ENCODE results near the gene CYP8B1.
A peak's percentile ranks its signal among the peaks of the same experiment; 100 is the strongest.
"Not testable (repeated sequence)": the region's sequence is repeated elsewhere in the genome, so short reads cannot be mapped to it uniquely, and the experiment has no call there.

The CYP8B1 gene

GRCh38 chr3:42886294-42886822 lies 10.7 kb upstream of the CYP8B1 start:
- no peak for FAIRE-seq
- DNase-seq (ENCODE audit: low spot score), result no peak

- FAIRE-seq, result no peak
Measured at GRCh38 chr3:42884324-42884723, 8.6 kb upstream of the CYP8B1 start.

DNA sequence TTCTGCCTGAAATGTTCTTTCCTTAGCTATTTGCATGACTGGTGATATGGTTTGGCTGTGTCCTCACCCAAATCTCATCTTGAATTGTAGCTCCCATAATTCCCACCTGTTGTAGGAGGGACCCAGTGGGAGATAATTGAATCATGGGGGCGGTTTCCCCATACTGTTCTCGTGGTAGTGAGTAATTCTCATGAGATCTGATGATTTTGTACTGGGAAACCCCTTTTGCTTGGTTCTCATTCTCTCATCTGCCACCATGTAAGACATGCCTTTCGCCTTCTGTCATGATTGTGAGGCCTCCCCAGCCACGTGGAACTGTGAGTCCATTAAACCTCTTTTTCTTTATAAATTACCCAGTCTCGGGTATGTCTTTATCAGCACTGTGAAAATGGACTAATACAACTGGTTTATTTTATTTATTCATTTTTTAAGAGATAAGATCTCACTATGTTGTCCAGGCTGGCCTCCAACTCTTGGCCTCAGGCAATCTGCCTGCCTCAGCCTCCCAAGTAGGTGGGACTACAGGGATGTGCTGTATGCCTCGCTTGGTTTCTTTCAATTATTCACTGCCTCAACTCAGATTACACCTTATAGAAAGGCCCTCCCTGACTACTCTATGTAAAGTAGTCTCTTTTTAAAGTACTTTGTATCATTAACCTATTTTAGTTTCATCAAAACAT lies 7.7 kb upstream of the CYP8B1 start:
- FAIRE-seq; DNase-seq (ENCODE audit: low spot score): not testable (repeated sequence)

More at GRCh38 chr3:42884324-42884723, 8.6 kb upstream of the CYP8B1 start:
- no peak for DNase-seq (ENCODE audit: low spot score)

- DNase-seq (ENCODE audit: low spot score), result peak; percentile 96
- FAIRE-seq, result peak; percentile 91
Measured at GRCh38 chr3:42880601-42881451, 5.1 kb upstream of the CYP8B1 start.

GRCh38 chr3:42880183-42880582 lies 4.5 kb upstream of the CYP8B1 start:
- FAIRE-seq (no peak), DNase-seq (ENCODE audit: low spot score) (no peak)

DNA sequence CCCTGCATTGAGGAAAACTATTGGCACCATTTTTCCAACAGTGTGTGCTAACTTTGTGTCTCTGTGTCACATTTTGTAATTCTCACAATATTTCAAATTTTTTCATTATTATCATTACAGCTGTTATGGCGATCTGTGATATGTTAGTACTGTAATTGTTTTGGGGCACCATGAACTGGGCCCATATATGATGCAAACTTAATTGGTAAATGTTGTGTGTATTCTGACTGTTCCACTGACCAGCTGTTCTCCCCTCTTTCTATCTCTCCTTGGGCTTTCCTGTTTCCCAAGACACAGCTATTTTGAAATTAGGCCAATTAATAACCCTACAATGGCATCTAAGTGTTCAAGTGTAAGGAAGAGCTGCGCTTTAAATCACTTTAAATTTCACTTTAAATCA lies 2.2 kb upstream of the CYP8B1 start:
- FAIRE-seq (peak; percentile 13), DNase-seq (ENCODE audit: low spot score) (no peak)

- no peak for DNase-seq (ENCODE audit: low spot score)
- no peak for FAIRE-seq
Measured at GRCh38 chr3:42876940-42877720, 1.5 kb upstream of the CYP8B1 start.

DNA sequence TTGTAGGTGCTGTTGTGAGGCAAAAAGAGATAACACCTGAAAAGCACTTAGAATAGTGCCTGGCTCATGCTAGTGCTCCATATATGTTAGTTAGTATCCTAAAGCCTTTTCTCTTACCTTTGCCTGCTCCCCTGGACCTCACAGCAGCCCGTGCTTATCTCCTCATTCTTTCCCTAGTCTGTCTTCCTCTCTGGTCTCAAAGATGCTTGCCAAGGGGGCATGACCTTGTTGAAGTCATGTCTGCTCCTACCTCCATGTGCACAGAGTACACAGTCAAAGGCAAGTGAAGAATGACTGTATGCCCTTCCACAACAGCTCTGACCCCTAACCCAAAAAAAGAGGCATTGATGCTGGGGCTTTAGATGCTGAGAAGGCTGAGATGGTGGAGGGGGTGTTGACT lies 722 bp upstream of the CYP8B1 start:
- no peak for FAIRE-seq

DNA sequence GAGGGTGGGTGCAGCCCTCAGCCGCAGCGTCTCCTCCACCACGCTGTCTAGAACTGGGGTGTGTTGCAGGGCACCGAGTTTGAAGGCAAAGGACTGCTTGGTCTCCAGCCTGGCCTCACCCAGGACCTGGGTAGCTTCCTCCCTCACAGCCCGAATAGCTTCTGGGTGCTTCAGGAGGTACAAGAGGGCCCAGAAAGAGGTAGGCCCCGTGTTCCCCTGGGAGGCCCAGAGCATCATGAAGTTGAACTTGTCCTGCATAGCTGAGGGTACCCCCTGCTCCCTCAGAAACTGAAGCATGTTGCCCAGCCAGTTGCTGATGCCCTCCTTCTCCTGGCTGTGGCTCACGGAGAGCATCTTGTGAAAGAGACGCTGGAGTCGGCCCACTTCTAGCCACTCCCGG lies 930 bp downstream of the CYP8B1 start:
- FAIRE-seq (peak; percentile 23), DNase-seq (ENCODE audit: low spot score) (no peak)

More for the DNA sequence above, 722 bp upstream of the CYP8B1 start:
- DNase-seq (ENCODE audit: low spot score), result no peak

GRCh38 chr3:42873221-42873982 lies 2.3 kb downstream of the CYP8B1 start:
- DNase-seq (ENCODE audit: low spot score) (no peak), FAIRE-seq (no peak)

- no peak for FAIRE-seq
- no peak for DNase-seq (ENCODE audit: low spot score)
Measured at GRCh38 chr3:42872718-42873117, 3.0 kb downstream of the CYP8B1 start.

GRCh38 chr3:42871592-42872196 lies 4.0 kb downstream of the CYP8B1 start:
- FAIRE-seq (no peak), DNase-seq (ENCODE audit: low spot score) (no peak)

DNA sequence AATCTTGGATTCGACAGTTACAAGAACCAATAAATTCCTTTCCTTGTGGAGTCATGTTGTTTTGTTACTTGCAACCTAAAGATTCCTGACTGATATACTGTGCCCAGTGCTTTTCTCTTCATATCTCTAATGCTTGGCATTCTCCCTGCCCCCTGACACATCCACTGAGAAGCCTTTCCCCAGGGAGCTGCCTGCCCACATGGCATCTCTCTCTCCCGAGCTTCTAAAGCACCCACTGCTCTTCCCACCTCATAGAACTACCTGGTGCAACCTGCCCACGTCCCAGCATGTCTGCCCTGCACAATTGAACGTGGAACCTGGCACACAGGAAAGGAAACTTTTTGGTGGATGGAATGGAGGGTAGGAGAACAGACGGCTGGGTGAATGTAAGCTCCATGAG lies 6.8 kb downstream of the CYP8B1 start:
- DNase-seq (ENCODE audit: low spot score) (no peak), FAIRE-seq (no peak)

DNA sequence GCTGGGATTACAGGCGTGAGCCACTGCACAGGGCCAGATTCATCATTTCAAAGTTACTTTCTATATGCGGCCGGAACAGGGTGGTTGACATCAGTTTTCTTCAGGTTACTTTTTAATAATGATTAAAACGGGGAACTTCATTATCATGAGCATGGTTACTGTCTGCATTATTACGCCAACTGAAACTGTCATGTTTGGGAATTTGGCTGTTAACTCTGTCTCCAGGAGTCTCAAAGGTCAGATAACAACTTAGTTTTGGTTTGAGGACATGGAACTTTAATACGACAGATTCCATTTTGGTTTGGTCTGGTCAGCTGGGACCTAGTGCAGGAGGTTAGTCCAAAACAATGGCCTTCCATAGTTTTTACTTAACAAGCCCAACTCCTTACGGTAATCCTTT lies 8.5 kb downstream of the CYP8B1 start:
- no peak for FAIRE-seq
- DNase-seq (ENCODE audit: low spot score), result no peak

DNA sequence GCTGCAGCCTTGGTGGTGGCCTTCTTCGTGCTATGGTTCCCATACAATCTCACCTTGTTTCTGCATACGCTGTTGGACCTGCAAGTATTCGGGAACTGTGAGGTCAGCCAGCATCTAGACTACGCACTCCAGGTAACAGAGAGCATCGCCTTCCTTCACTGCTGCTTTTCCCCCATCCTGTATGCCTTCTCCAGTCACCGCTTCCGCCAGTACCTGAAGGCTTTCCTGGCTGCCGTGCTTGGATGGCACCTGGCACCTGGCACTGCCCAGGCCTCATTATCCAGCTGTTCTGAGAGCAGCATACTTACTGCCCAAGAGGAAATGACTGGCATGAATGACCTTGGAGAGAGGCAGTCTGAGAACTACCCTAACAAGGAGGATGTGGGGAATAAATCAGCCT lies 10.4 kb downstream of the CYP8B1 start:
- DNase-seq (ENCODE audit: low spot score) (no peak), FAIRE-seq (no peak)

- FAIRE-seq, result no peak
Measured at GRCh38 chr3:42864321-42864950, 11.2 kb downstream of the CYP8B1 start.

GRCh38 chr3:42856544-42856943 lies 19.1 kb downstream of the CYP8B1 start:
- no peak for FAIRE-seq

More at GRCh38 chr3:42864321-42864950, 11.2 kb downstream of the CYP8B1 start:
- DNase-seq (ENCODE audit: low spot score), result no peak

DNA sequence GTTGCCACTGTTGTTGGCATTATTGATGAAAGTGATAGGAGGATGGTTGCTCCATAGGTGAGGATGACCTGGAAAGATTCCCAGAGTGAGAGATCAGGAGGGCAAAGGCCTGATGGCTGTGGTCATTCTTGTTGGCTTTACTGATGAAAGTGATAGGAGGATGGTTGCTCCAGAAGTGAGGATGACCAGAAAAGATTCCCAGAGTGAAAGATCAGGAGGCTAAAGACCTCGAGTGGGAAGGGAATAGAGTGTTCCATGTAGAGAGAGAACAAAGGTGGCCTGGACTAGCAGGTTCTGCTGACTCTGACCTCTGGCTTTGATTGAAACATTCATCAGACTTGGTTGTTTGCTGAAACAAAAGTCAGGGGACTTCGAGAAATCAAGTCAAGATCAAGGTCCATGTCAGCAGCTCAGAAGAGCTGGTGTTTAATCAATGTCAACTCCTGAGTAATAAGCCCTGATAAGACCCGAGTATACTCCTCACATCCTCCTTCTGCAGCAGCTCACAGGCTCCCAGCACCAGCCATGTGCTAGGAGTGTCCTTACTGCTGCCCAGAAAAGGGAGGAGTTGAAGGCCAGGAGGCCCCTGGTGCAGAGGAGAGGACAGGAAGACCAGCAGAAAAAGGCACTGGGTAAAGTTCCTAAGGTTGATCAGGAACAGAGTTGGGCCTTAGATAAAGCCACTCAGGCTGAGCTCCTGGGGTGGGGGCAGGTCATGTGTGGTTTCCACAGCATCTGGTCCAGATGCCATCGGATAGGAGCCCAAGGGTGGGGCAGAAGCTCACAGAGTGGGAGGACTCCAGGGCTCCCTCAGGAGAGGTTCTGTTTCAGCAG lies 19.9 kb downstream of the CYP8B1 start:
- no peak for FAIRE-seq
- no peak for DNase-seq (ENCODE audit: low spot score)

More at GRCh38 chr3:42856544-42856943, 19.1 kb downstream of the CYP8B1 start:
- no peak for DNase-seq (ENCODE audit: low spot score)

DNA sequence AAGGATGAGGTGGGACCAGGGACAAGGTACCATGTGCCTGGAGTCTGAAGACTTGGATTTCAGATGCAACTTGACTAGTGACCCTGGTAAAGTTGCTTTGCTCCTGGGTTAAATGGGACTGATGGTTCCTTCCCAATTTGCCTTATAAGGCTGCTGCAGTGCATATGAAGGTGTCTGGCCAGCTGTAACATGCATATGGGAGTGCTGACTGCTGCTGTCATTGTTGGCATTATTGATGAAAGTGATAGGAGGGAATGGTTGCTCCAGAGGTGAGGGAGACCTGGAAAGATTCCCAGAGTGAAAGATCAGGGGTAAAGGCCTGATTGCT lies 20.5 kb downstream of the CYP8B1 start:
- no peak for DNase-seq (ENCODE audit: low spot score)
- FAIRE-seq, result no peak

All from urothelium cell line (cell line).